Central memory CD8-positive, alpha-beta T cell (primary cell): ENCODE results near the gene USP17L13.
"Not testable (repeated sequence)": the region's sequence is repeated elsewhere in the genome, so short reads cannot be mapped to it uniquely, and the experiment has no call there.

Experiments
- ATAC-seq: fragments of 150-1000 bp; cut with Tn5 transposase; replicated peaks from 2 replicates; pipeline ENCODE4 v1.10.0; 2022; ENCODE audit warnings: mild to moderate bottlenecking, moderate FRiP score, moderate number of reproducible peaks; ENCODE audit not compliant: poor library complexity, severe bottlenecking; ENCODE audit errors: extremely low read depth
- DNase-seq, 2 donors: peaks; one replicate each; pipeline ENCODE4 v3.0.0; 2021; ENCODE audit warnings: low spot score in 2 of 2
- H3K27ac Mint-ChIP-seq: one replicate; pipeline ENCODE4 v1.8.0; 2022; ENCODE audit warnings: low read depth, mild to moderate bottlenecking, moderate library complexity, mixed read lengths
- H3K27me3 Mint-ChIP-seq: one replicate; pipeline ENCODE4 v1.8.0; 2022; ENCODE audit warnings: mixed read lengths
- H3K36me3 Mint-ChIP-seq: one replicate; pipeline ENCODE4 v1.8.0; 2022; ENCODE audit warnings: mild to moderate bottlenecking, moderate library complexity, mixed read lengths; ENCODE audit not compliant: insufficient read depth
- H3K4me1 Mint-ChIP-seq: one replicate; pipeline ENCODE4 v1.8.0; 2022; ENCODE audit warnings: mixed read lengths
- H3K4me3 Mint-ChIP-seq: one replicate; pipeline ENCODE4 v1.8.0; 2022; ENCODE audit warnings: mild to moderate bottlenecking, moderate library complexity, mixed read lengths
- H3K9me3 Mint-ChIP-seq: one replicate; pipeline ENCODE4 v1.8.0; 2022; ENCODE audit warnings: mixed read lengths

Gene USP17L13

GRCh38 chr4:9224596-9224995 is at the start of gene USP17L13:
Gene USP17L13 (plus strand): TSS chr4:9224896. CDS start chr4:9224896, 0 bp downstream.
- H3K4me3 Mint-ChIP-seq, H3K27me3 Mint-ChIP-seq, H3K9me3 Mint-ChIP-seq, H3K36me3 Mint-ChIP-seq, H3K4me1 Mint-ChIP-seq, DNase-seq, ATAC-seq, H3K27ac Mint-ChIP-seq: not testable (repeated sequence)

GRCh38 chr4:9210357-9210756 is 14.3 kb upstream of the USP17L13 start, which contains the start of gene USP17L10:
Gene USP17L10 (plus strand): TSS chr4:9210657. CDS start chr4:9210657, 0 bp downstream.
- H3K4me1 Mint-ChIP-seq, H3K27me3 Mint-ChIP-seq, DNase-seq, H3K4me3 Mint-ChIP-seq, H3K27ac Mint-ChIP-seq, H3K9me3 Mint-ChIP-seq, H3K36me3 Mint-ChIP-seq, ATAC-seq: not testable (repeated sequence)

- not testable (repeated sequence) for H3K27ac Mint-ChIP-seq, H3K36me3 Mint-ChIP-seq, H3K27me3 Mint-ChIP-seq, ATAC-seq, H3K4me3 Mint-ChIP-seq, H3K9me3 Mint-ChIP-seq, H3K4me1 Mint-ChIP-seq
- peak in 1 of 2 donors; percentile 6 for DNase-seq
Measured at GRCh38 chr4:9214701-9215100, 10.0 kb upstream of the USP17L13 start.

- DNase-seq, H3K4me1 Mint-ChIP-seq, H3K27ac Mint-ChIP-seq, ATAC-seq, H3K36me3 Mint-ChIP-seq, H3K9me3 Mint-ChIP-seq, H3K4me3 Mint-ChIP-seq, H3K27me3 Mint-ChIP-seq: not testable (repeated sequence)
Measured at GRCh38 chr4:9215105-9215504, 9.6 kb upstream of the USP17L13 start, which contains the start of gene USP17L11. Gene USP17L11 (plus strand): TSS chr4:9215405. CDS start chr4:9215405, 0 bp downstream.

GRCh38 chr4:9219852-9220251 is 4.8 kb upstream of the USP17L13 start, which contains the start of gene USP17L12:
Gene USP17L12 (plus strand): TSS chr4:9220152. CDS start chr4:9220152, 0 bp downstream.
- DNase-seq, H3K4me1 Mint-ChIP-seq, H3K36me3 Mint-ChIP-seq, H3K27ac Mint-ChIP-seq, H3K27me3 Mint-ChIP-seq, ATAC-seq, H3K4me3 Mint-ChIP-seq, H3K9me3 Mint-ChIP-seq: not testable (repeated sequence)

- not testable (repeated sequence) for DNase-seq, H3K27ac Mint-ChIP-seq, H3K27me3 Mint-ChIP-seq, H3K9me3 Mint-ChIP-seq, H3K4me3 Mint-ChIP-seq, H3K36me3 Mint-ChIP-seq, H3K4me1 Mint-ChIP-seq, ATAC-seq
Measured at GRCh38 chr4:9230249-9230648, 5.6 kb downstream of the USP17L13 start.

- H3K4me3 Mint-ChIP-seq, H3K9me3 Mint-ChIP-seq, H3K4me1 Mint-ChIP-seq, H3K27ac Mint-ChIP-seq, DNase-seq, H3K27me3 Mint-ChIP-seq, H3K36me3 Mint-ChIP-seq, ATAC-seq: not testable (repeated sequence)
Measured at GRCh38 chr4:9234085-9234484, 9.4 kb downstream of the USP17L13 start, which contains the start of gene USP17L15. Gene USP17L15 (plus strand): TSS chr4:9234385. CDS start chr4:9234385, 0 bp downstream.

- not testable (repeated sequence) for ATAC-seq, H3K27ac Mint-ChIP-seq, H3K9me3 Mint-ChIP-seq, H3K4me1 Mint-ChIP-seq, H3K36me3 Mint-ChIP-seq, H3K4me3 Mint-ChIP-seq, H3K27me3 Mint-ChIP-seq
- peak in 1 of 2 donors; percentile 14 for DNase-seq
Measured at GRCh38 chr4:9238461-9238860, 13.8 kb downstream of the USP17L13 start.

- not testable (repeated sequence) for H3K4me1 Mint-ChIP-seq, DNase-seq, H3K27ac Mint-ChIP-seq, H3K4me3 Mint-ChIP-seq, H3K36me3 Mint-ChIP-seq, ATAC-seq, H3K9me3 Mint-ChIP-seq, H3K27me3 Mint-ChIP-seq
Measured at GRCh38 chr4:9243579-9243978, 18.9 kb downstream of the USP17L13 start, which contains the start of gene USP17L17. Gene USP17L17 (plus strand): TSS chr4:9243879. CDS start chr4:9243879, 0 bp downstream.

GRCh38 chr4:9247953-9248680 is 23.4 kb downstream of the USP17L13 start, which contains the start of gene USP17L18:
Gene USP17L18 (plus strand): TSS chr4:9248630. CDS start chr4:9248630, 0 bp downstream.
- not testable (repeated sequence) for H3K4me1 Mint-ChIP-seq, ATAC-seq, H3K4me3 Mint-ChIP-seq

GRCh38 chr4:9253078-9253477 is 28.4 kb downstream of the USP17L13 start, which contains the start of gene USP17L19:
Gene USP17L19 (plus strand): TSS chr4:9253378. CDS start chr4:9253378, 0 bp downstream.
- not testable (repeated sequence) for ATAC-seq, H3K27ac Mint-ChIP-seq

More at GRCh38 chr4:9247953-9248680, 23.4 kb downstream of the USP17L13 start, which contains the start of gene USP17L18:
- H3K36me3 Mint-ChIP-seq, H3K9me3 Mint-ChIP-seq, H3K27me3 Mint-ChIP-seq, DNase-seq, H3K27ac Mint-ChIP-seq: not testable (repeated sequence)

GRCh38 chr4:9257824-9258223 is 33.1 kb downstream of the USP17L13 start, which contains the start of gene USP17L20:
Gene USP17L20 (plus strand): TSS chr4:9258124. CDS start chr4:9258124, 0 bp downstream.
- H3K9me3 Mint-ChIP-seq: not testable (repeated sequence)

More at GRCh38 chr4:9253078-9253477, 28.4 kb downstream of the USP17L13 start, which contains the start of gene USP17L19:
- not testable (repeated sequence) for H3K4me3 Mint-ChIP-seq, H3K9me3 Mint-ChIP-seq, DNase-seq, H3K4me1 Mint-ChIP-seq, H3K36me3 Mint-ChIP-seq, H3K27me3 Mint-ChIP-seq

More at GRCh38 chr4:9257824-9258223, 33.1 kb downstream of the USP17L13 start, which contains the start of gene USP17L20:
- H3K27me3 Mint-ChIP-seq, H3K36me3 Mint-ChIP-seq, H3K27ac Mint-ChIP-seq, ATAC-seq, H3K4me1 Mint-ChIP-seq, DNase-seq, H3K4me3 Mint-ChIP-seq: not testable (repeated sequence)
